ENCODE data around the gene ABCA3. TPM values are rescaled to one million over a fixed set of nuclear protein-coding genes. Genes with fewer than 3 reads are reported as not detected.

The ABCA3 gene
- total and polyA plus RNA-seq, 2 of the 8 experiments (the other 6 are each of a cell fraction or from before 2014, with no cell fraction given): 5.7 to 7.9 TPM

DNA sequence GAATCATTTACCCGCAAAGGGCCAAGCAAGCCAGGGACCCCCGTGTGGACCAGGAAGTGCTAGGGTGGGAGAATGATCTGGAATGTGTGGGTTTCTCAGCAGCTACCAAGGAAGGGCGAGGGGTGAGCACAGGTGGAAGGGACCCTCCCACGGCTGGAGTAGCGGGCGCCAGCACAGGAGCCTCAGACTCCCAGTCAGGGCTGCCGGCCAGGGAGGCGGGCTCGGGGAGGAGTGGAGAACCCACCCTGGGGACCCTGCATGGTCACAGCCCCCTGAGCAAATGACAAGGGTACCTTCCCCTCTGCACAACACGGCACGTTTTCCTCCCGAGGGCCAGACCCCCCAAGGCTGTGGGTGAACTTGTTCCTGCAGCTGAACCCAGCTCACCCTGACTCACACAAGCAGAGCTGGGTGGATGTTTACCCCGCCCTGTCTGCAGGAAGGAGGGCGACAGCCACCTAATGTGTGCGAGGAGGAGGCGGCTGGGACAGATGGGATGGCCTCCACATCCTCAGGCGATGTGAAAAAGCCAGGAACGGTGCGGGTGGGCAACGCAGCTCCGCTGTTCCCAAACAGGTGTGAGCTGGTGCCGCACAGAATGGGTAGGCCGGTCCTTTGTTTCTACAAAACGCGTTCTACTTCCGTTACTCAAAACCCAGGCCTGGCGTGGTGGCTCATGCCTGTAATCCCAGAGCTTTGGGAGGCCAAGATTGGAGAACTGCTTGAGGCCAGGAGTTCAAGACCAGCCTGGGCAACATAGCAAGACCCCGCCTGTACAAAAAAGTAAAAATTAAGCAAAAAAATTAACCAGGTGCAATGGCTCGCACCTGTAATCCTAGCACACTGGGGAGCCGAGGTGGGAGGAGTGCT, 95.4 kb downstream of the ABCA3 start:
- H3K4me3 ChIP-seq (ENCODE audit: extremely low read depth in 1 of 4, insufficient read depth in 2 of 4, low read depth in 3 of 4, low read length in 4 of 4): no peak overlapping the region
- no peak overlapping the region for H2AK5ac ChIP-seq (ENCODE audit: low read depth, low read length)
- no peaks in the 10 kb centered on the region for H3K9me3 ChIP-seq (ENCODE audit: insufficient read depth in 2 of 2, low read depth in 1 of 2, low read length in 1 of 2)
- H4K5ac ChIP-seq (ENCODE audit: insufficient read length, low read depth, low read length): no peak overlapping the region
- peaks cover under 1% of the 10 kb centered on the region; the same call in 1 of the 2 replicates for H3K23me2 ChIP-seq (ENCODE audit: low read depth, low read length)
- H2BK120ac ChIP-seq (replicated peaks; ENCODE audit: low read depth, low read length): no peak overlapping the region
- H3K4me1 ChIP-seq (replicated peaks in 1 of 4; ENCODE audit: control insufficient read depth in 3 of 4, insufficient read depth in 4 of 4, low read length in 3 of 4): peaks cover 0 to 2% (median 0%) of the 10 kb centered on the region in 4 experiments; a peak in 3 of 7 replicates
- no peak overlapping the region for H3K18ac ChIP-seq (ENCODE audit: extremely low read depth, low read length)
- ChIA-PET POLR2A (ENCODE audit: partially characterized antibody) (interaction anchor here (0.9 to 1.9 kb wide), 5 partner anchors 8 to 222 kb away, joined by 3 to 5 read pairs (median 3); partner anchors contain the start of gene TRAF7), CTCF (ENCODE audit: partially characterized antibody) (interaction anchor here (0.5 to 2.1 kb wide), 5 partner anchors 10 to 256 kb away, joined by 3 to 9 read pairs (median 4); partner anchors contain the start of gene DNASE1L2)
- H3K36me3 ChIP-seq (ENCODE audit: control insufficient read depth in 2 of 4, insufficient read depth in 4 of 4, low read length in 3 of 4): peaks cover 18 to 45% (median 30%) of the 10 kb centered on the region in 4 experiments
- no peak overlapping the region for H4K8ac ChIP-seq (ENCODE audit: extremely low read depth, insufficient read depth, low read length)
- no peaks in the 10 kb centered on the region for H3K27me3 ChIP-seq (replicated peaks in 1 of 4; ENCODE audit: control insufficient read depth in 3 of 4, extremely low read depth in 1 of 4, insufficient read depth in 3 of 4, low read length in 3 of 4)
- no peak overlapping the region for H2BK5ac ChIP-seq (ENCODE audit: low read depth, low read length)
- no peak overlapping the region for H3K14ac ChIP-seq (ENCODE audit: insufficient read length)
- H3K23ac ChIP-seq (ENCODE audit: insufficient read length): no peak overlapping the region
- no peak overlapping the region for H4K91ac ChIP-seq (replicated peaks; ENCODE audit: insufficient read length, low read length)
- no peak overlapping the region for H3K27ac ChIP-seq (ENCODE audit: low read depth, low read length)
- no peak overlapping the region for H2BK20ac ChIP-seq (ENCODE audit: low read length)
- WGBS, 2 experiments (ENCODE audit: extremely low coverage in 1 of 2, insufficient coverage in 1 of 2, insufficient read length in 1 of 2, insufficient replicate concordance in 2 of 2, low coverage in 1 of 2, low lambda C conversion rate in 2 of 2, missing lambda C conversion rate in 1 of 2): 97% methylated on average over 28 of the region's 30 CpGs; no CpG with 5 or more reads in 1 of the 2 experiments
- peaks cover under 1% of the 10 kb centered on the region for H3K79me1 ChIP-seq (ENCODE audit: low read depth, low read length)
- no peak overlapping the region for H3K4ac ChIP-seq (replicated peaks; ENCODE audit: insufficient read length, low read depth, low read length)
- H3K4me2 ChIP-seq (ENCODE audit: insufficient read depth in 1 of 2, low read depth in 2 of 2, low read length in 2 of 2): no peak overlapping the region
- no peak overlapping the region for H3K9ac ChIP-seq (replicated peaks in 1 of 4; ENCODE audit: extremely low read depth in 1 of 4, low read depth in 3 of 4, low read length in 3 of 4)
- H3K56ac ChIP-seq (replicated peaks; ENCODE audit: insufficient read length, low read depth, low read length): no peak overlapping the region
- DNase-seq (ENCODE audit: low read depth in 1 of 2, low spot score in 2 of 2) (no peak), FAIRE-seq (no peak)
- H4K20me1 ChIP-seq (replicated peaks in 1 of 2; ENCODE audit: control insufficient read depth in 1 of 2, insufficient read depth in 2 of 2, low read length in 2 of 2): peaks cover 4 to 19% of the 10 kb centered on the region in 2 experiments
- peaks cover 0 to 14% of the 10 kb centered on the region in 2 experiments; a peak in 2 of 4 replicates for H3K79me2 ChIP-seq (ENCODE audit: control insufficient read depth in 1 of 2, insufficient read depth in 2 of 2, low read length in 2 of 2)
- no peak overlapping the region for H2AFZ ChIP-seq (ENCODE audit: low read length)
- no peak overlapping the region for H2BK15ac ChIP-seq (ENCODE audit: low read length)
- H2BK12ac ChIP-seq (ENCODE audit: low read depth, low read length): no peak overlapping the region
- TF ChIP-seq CBX8 (IDR thresholded peaks at IDR 0.05; ENCODE audit: borderline replicate concordance, low read depth, low read length) (no peak), YY1 (IDR thresholded peaks at IDR 0.05; ENCODE audit: low read depth, low read length) (no peak), SIX5 (IDR thresholded peaks at IDR 0.05; ENCODE audit: low read depth, low read length) (no peak), RNF2 (IDR thresholded peaks at IDR 0.05; ENCODE audit: borderline replicate concordance, low read depth, low read length, missing control alignments, poor library complexity, severe bottlenecking) (no peak), CHD1 (IDR thresholded peaks at IDR 0.05; ENCODE audit: low read depth, low read length) (no peak), HDAC2 (IDR thresholded peaks at IDR 0.05; ENCODE audit: borderline replicate concordance in 1 of 2, low read depth in 2 of 2, low read length in 2 of 2) (no peak), SP4 (IDR thresholded peaks at IDR 0.05; ENCODE audit: low read length) (no peak), RBBP5 (IDR thresholded peaks at IDR 0.05; ENCODE audit: borderline replicate concordance, low read depth, low read length) (no peak), TAF1 (IDR thresholded peaks at IDR 0.05; ENCODE audit: low read depth, low read length) (no peak)

Data from H1 (cell line).